HepG2 (cell line): ENCODE results near the gene SAMD10. TPM values are rescaled to one million over a fixed set of nuclear protein-coding genes. Genes with fewer than 3 reads are reported as not detected.

Source experiments
- ETV6 ChIP-seq: sonication (generic); formaldehyde crosslinking; conservative IDR thresholded peaks from 2 replicates; pipeline ENCODE4 v1.4.0; 2020; ENCODE audit warnings: missing genetic modification reagents
- GABPA ChIP-seq, 2 experiments: IDR thresholded peaks; 2 replicates each; pipeline ENCODE4 v1.6.1; 2011 to 2016; ENCODE audit warnings: low read depth in 2 of 2, low read length in 1 of 2, missing biosample characterization in 1 of 2, missing genetic modification characterization in 1 of 2
- KLF6 ChIP-seq: IDR thresholded peaks from 2 replicates; pipeline ENCODE4 v1.8.0; 2016; ENCODE audit warnings: missing biosample characterization, missing genetic modification reagents
- NAIF1 ChIP-seq: sonication (generic); formaldehyde crosslinking; IDR thresholded peaks from 2 replicates; pipeline ENCODE4 v1.5.0; 2020; ENCODE audit warnings: mild to moderate bottlenecking, missing genetic modification reagents, borderline replicate concordance
- PRMT3 ChIP-seq: sonication (generic); formaldehyde crosslinking; IDR thresholded peaks from 2 replicates; pipeline ENCODE4 v1.8.1; 2022; ENCODE audit warnings: low read depth, mild to moderate bottlenecking, moderate library complexity, missing genetic modification reagents, borderline replicate concordance
- SCMH1 ChIP-seq: sonication (generic); formaldehyde crosslinking; IDR thresholded peaks from 2 replicates; pipeline ENCODE4 v1.9.0; 2021; ENCODE audit warnings: missing genetic modification reagents, mild to moderate bottlenecking, borderline replicate concordance
- ZMYM4 ChIP-seq: sonication (generic); formaldehyde crosslinking; IDR thresholded peaks from 2 replicates; pipeline ENCODE4 v1.8.1; 2023; ENCODE audit warnings: mild to moderate bottlenecking, missing genetic modification reagents
- ZNF20 ChIP-seq: sonication (generic); formaldehyde crosslinking; IDR thresholded peaks from 2 replicates; pipeline ENCODE4 v1.4.0; 2020; ENCODE audit warnings: mild to moderate bottlenecking, moderate library complexity, missing genetic modification reagents
- ZNF431 ChIP-seq: sonication (generic); formaldehyde crosslinking; IDR thresholded peaks from 2 replicates; pipeline ENCODE4 v1.9.0; 2022; ENCODE audit warnings: missing genetic modification reagents, low read depth, mild to moderate bottlenecking, borderline replicate concordance
- ZNF446 ChIP-seq: sonication (generic); formaldehyde crosslinking; IDR thresholded peaks from 2 replicates; pipeline ENCODE4 v1.5.0; 2020; ENCODE audit warnings: mild to moderate bottlenecking, missing genetic modification reagents
- ZNF605 ChIP-seq: sonication (generic); formaldehyde crosslinking; IDR thresholded peaks from 2 replicates; pipeline ENCODE4 v1.8.0; 2022; ENCODE audit warnings: mild to moderate bottlenecking, missing genetic modification reagents
- polyA plus RNA-seq, 8 experiments: library from polyadenylated mRNA; depleted of rRNA in 3 of 8; stranded (reverse) in 7 of 8; unstranded in 1 of 8; fragments of >200 nt; fragmentation: Illumina TruSeq in 4 of 8; extraction: Trizol in 4 of 8; gene quantifications; 2 replicates each; pipeline versions ENCODE4 v1.2.1 to v1.2.3, GENCODE V29; 2011 to 2016; ENCODE audit warnings: low read depth in 4 of 8, missing spikeins in 1 of 8, mixed read lengths in 1 of 8; ENCODE audit not compliant: insufficient read depth in 1 of 8
- total RNA-seq, 5 experiments: library from RNA; depleted of rRNA; stranded (reverse); fragments of >200 nt; fragmentation: Illumina TruSeq; extraction: Trizol; gene quantifications; 2 replicates each; pipeline ENCODE4 v1.2.3, GENCODE V29; 2016; ENCODE audit warnings: low read depth in 1 of 5
- TF ChIP-seq, protein P1 (sequence below), 2 experiments: sonication (generic) in 1 of 2; formaldehyde crosslinking in 1 of 2; IDR thresholded peaks; 2 replicates each; pipeline versions ENCODE4 v1.6.1 to v1.9.0; 2014 to 2022; ENCODE audit warnings: antibody characterized with exemption in 1 of 2, borderline replicate concordance in 1 of 2, inconsistent platforms in 1 of 2, low read depth in 1 of 2, missing genetic modification reagents in 1 of 2
- TF ChIP-seq, protein P2 (sequence below): sonication (generic); formaldehyde crosslinking; IDR thresholded peaks from 2 replicates; pipeline ENCODE4 v1.9.0; 2021; ENCODE audit warnings: missing genetic modification reagents, mild to moderate bottlenecking, borderline replicate concordance
- TF ChIP-seq, protein P3 (sequence below): sonication (generic); formaldehyde crosslinking; IDR thresholded peaks from 2 replicates; pipeline ENCODE4; 2020; ENCODE audit warnings: missing genetic modification reagents, mild to moderate bottlenecking, borderline replicate concordance

SAMD10 gene
- total and polyA plus RNA-seq, 2 of the 13 experiments (the other 11 are each of a cell fraction or from before 2014, with no cell fraction given): 6.1 to 11.0 TPM

DNA sequence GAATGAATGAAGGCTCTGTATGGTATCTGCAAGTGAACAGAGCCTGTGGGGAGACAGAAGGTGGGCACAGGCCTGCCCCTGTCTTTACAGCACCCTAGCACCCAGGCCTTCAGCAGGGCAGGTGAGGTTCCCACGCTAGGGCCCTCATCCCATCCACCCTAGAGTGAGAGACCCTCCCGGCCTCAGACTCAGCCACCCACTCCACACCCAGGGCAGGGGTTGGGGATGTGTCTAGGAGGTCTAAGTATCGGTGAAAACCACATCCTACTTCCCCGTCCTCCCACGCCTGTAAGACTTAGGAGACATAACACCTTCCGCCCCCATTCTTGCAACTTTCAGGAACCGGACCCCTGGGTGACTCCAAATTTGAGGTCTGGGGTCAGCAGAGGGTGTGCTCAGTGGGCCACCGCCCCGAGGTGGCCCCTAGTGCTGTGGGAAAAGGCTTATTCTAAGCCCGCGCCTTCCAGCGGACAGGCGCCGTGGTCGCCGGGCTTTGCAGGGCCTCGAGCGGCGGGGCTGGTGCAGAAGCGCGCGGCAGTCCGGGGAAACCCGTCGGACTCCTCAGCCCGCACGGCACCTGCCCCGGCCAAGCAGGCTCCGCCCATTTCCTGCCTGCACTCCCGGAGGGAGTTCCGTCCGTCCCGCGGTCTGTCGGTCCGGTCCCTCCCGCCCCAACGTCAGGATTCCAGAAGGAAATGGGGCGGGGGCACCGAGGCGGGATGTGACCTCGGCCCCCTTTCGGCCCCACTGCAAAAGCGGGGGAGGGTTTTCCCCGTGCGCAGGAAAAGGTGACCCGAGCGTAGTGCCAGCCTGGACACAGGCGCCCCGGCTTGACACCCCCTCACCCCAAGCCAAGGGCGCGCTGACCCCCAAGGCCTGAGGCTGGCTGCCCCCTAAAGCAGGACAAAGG lies 868 bp downstream of the SAMD10 start (continued):
- 0 out of 2 replicates have a peak, but pooled peaks have one; percentile 65 for TF ChIP-seq ZNF431 (CRISPR knock-in tag)
- no peak; the same call in 1 of the 2 replicates for TF ChIP-seq ZNF446 (CRISPR knock-in tag)
- TF ChIP-seq, protein P1, sequence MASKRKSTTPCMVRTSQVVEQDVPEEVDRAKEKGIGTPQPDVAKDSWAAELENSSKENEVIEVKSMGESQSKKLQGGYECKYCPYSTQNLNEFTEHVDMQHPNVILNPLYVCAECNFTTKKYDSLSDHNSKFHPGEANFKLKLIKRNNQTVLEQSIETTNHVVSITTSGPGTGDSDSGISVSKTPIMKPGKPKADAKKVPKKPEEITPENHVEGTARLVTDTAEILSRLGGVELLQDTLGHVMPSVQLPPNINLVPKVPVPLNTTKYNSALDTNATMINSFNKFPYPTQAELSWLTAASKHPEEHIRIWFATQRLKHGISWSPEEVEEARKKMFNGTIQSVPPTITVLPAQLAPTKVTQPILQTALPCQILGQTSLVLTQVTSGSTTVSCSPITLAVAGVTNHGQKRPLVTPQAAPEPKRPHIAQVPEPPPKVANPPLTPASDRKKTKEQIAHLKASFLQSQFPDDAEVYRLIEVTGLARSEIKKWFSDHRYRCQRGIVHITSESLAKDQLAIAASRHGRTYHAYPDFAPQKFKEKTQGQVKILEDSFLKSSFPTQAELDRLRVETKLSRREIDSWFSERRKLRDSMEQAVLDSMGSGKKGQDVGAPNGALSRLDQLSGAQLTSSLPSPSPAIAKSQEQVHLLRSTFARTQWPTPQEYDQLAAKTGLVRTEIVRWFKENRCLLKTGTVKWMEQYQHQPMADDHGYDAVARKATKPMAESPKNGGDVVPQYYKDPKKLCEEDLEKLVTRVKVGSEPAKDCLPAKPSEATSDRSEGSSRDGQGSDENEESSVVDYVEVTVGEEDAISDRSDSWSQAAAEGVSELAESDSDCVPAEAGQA (IDR thresholded peaks at IDR 0.05; ENCODE audit: low read depth): peak; percentile 63
- TF ChIP-seq, protein P1 (CRISPR knock-in tag; IDR thresholded peaks at IDR 0.05; ENCODE audit: borderline replicate concordance): 0 out of 2 replicates have a peak, but pooled peaks have one; percentile 22
- TF ChIP-seq, protein P2, sequence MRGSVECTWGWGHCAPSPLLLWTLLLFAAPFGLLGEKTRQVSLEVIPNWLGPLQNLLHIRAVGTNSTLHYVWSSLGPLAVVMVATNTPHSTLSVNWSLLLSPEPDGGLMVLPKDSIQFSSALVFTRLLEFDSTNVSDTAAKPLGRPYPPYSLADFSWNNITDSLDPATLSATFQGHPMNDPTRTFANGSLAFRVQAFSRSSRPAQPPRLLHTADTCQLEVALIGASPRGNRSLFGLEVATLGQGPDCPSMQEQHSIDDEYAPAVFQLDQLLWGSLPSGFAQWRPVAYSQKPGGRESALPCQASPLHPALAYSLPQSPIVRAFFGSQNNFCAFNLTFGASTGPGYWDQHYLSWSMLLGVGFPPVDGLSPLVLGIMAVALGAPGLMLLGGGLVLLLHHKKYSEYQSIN (CRISPR knock-in tag): no peak; the same call in 1 of the 2 replicates
- no peak for TF ChIP-seq GABPA (IDR thresholded peaks at IDR 0.05; ENCODE audit: low read depth, low read length)
- peak; percentile 88 for TF ChIP-seq GABPA (CRISPR knock-in tag; IDR thresholded peaks at IDR 0.05; ENCODE audit: low read depth)
- TF ChIP-seq, protein P3, sequence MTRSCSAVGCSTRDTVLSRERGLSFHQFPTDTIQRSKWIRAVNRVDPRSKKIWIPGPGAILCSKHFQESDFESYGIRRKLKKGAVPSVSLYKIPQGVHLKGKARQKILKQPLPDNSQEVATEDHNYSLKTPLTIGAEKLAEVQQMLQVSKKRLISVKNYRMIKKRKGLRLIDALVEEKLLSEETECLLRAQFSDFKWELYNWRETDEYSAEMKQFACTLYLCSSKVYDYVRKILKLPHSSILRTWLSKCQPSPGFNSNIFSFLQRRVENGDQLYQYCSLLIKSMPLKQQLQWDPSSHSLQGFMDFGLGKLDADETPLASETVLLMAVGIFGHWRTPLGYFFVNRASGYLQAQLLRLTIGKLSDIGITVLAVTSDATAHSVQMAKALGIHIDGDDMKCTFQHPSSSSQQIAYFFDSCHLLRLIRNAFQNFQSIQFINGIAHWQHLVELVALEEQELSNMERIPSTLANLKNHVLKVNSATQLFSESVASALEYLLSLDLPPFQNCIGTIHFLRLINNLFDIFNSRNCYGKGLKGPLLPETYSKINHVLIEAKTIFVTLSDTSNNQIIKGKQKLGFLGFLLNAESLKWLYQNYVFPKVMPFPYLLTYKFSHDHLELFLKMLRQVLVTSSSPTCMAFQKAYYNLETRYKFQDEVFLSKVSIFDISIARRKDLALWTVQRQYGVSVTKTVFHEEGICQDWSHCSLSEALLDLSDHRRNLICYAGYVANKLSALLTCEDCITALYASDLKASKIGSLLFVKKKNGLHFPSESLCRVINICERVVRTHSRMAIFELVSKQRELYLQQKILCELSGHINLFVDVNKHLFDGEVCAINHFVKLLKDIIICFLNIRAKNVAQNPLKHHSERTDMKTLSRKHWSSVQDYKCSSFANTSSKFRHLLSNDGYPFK (CRISPR knock-in tag): peak; percentile 86
- TF ChIP-seq NAIF1 (CRISPR knock-in tag): no peak; the same call in 1 of the 2 replicates
- TF ChIP-seq ZNF20: 0 out of 2 replicates have a peak, but pooled peaks have one; percentile 38
- no peak for TF ChIP-seq SCMH1 (CRISPR knock-in tag)
- TF ChIP-seq ZNF605 (CRISPR knock-in tag): peak; percentile 94
- TF ChIP-seq KLF6 (CRISPR knock-in tag): peak; percentile 90; the same call in 1 of the 2 replicates
- TF ChIP-seq ETV6 (CRISPR knock-in tag): peak; percentile 88; the same call in 1 of the 2 replicates
- TF ChIP-seq PRMT3 (CRISPR knock-in tag): no peak
- no peak; the same call in 1 of the 2 replicates for TF ChIP-seq ZMYM4
